HepG2 (cell line): ENCODE results near the gene LRRIQ4. TPM values are rescaled to one million over a fixed set of nuclear protein-coding genes. Genes with fewer than 3 reads are reported as not detected.

Experiments
- GTF3A ChIP-seq: sonication (generic); formaldehyde crosslinking; conservative IDR thresholded peaks from 2 replicates; pipeline ENCODE4 v1.4.0; 2020; ENCODE audit warnings: mild to moderate bottlenecking, missing genetic modification reagents
- HNRNPL ChIP-seq: fragments of 200-400 bp; formaldehyde crosslinking; IDR thresholded peaks from 2 replicates; pipeline ENCODE4 v1.6.1; 2017; ENCODE audit warnings: mild to moderate bottlenecking, low read depth, low read length
- JUNB ChIP-seq: sonication (generic); formaldehyde crosslinking; IDR thresholded peaks from 2 replicates; pipeline ENCODE4 v1.8.0; 2022; ENCODE audit warnings: missing genetic modification reagents, mild to moderate bottlenecking, borderline replicate concordance
- KDM4B ChIP-seq: sonication (generic); formaldehyde crosslinking; IDR thresholded peaks from 2 replicates; pipeline ENCODE4 v1.4.0; 2020; ENCODE audit warnings: missing genetic modification reagents
- NFE2L1 ChIP-seq: sonication (generic); formaldehyde crosslinking; IDR thresholded peaks from 2 replicates; pipeline ENCODE4 v1.4.0; 2020; ENCODE audit warnings: missing genetic modification reagents, mild to moderate bottlenecking, borderline replicate concordance
- SMC3 ChIP-seq: IDR thresholded peaks from 2 replicates; pipeline ENCODE4 v1.6.1; 2011; ENCODE audit warnings: low read length, improper control_type of control experiment
- TEF ChIP-seq: sonication (generic); formaldehyde crosslinking; IDR thresholded peaks from 2 replicates; pipeline ENCODE4 v1.5.0; 2020; ENCODE audit warnings: missing genetic modification reagents
- ZFP36L1 ChIP-seq: sonication (generic); formaldehyde crosslinking; IDR thresholded peaks from 2 replicates; pipeline ENCODE4 v1.8.0; 2022; ENCODE audit warnings: mild to moderate bottlenecking, missing genetic modification reagents, moderate library complexity
- polyA plus RNA-seq, 8 experiments: library from polyadenylated mRNA; depleted of rRNA in 3 of 8; stranded (reverse) in 7 of 8; unstranded in 1 of 8; fragments of >200 nt; fragmentation: Illumina TruSeq in 4 of 8; extraction: Trizol in 4 of 8; gene quantifications; 2 replicates each; pipeline versions ENCODE4 v1.2.1 to v1.2.3, GENCODE V29; 2011 to 2016; ENCODE audit warnings: low read depth in 4 of 8, missing spikeins in 1 of 8, mixed read lengths in 1 of 8; ENCODE audit not compliant: insufficient read depth in 1 of 8
- total RNA-seq, 5 experiments: library from RNA; depleted of rRNA; stranded (reverse); fragments of >200 nt; fragmentation: Illumina TruSeq; extraction: Trizol; gene quantifications; 2 replicates each; pipeline ENCODE4 v1.2.3, GENCODE V29; 2016; ENCODE audit warnings: low read depth in 1 of 5
- TF ChIP-seq, protein P1 (sequence below): sonication (generic); formaldehyde crosslinking; IDR thresholded peaks from 2 replicates; pipeline ENCODE4 v1.8.1; 2023; ENCODE audit warnings: mild to moderate bottlenecking, inconsistent platforms, moderate library complexity, missing genetic modification reagents, borderline replicate concordance
- TF ChIP-seq, protein P2 (sequence below): IDR thresholded peaks from 2 replicates; pipeline ENCODE4 v1.6.1; 2016; ENCODE audit warnings: missing biosample characterization, missing genetic modification reagents, low read depth

The LRRIQ4 gene
- total and polyA plus RNA-seq, 2 of the 13 experiments (the other 11 are each of a cell fraction or from before 2014, with no cell fraction given) = not detected

GRCh38 chr3:169835533-169835932 is 22.9 kb downstream of the LRRIQ4 start (continued):
- TF ChIP-seq, protein P1, sequence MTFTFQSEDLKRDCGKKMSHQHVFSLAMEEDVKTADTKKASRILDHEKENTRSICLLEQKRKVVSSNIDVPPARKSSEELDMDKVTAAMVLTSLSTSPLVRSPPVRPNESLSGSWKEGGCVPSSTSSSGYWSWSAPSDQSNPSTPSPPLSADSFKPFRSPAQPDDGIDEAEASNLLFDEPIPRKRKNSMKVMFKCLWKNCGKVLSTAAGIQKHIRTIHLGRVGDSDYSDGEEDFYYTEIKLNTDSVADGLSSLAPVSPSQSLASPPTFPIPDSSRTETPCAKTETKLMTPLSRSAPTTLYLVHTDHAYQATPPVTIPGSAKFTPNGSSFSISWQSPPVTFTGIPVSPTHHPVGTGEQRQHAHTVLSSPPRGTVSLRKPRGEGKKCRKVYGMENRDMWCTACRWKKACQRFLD (CRISPR knock-in tag) = no peak
- TF ChIP-seq, protein P2, sequence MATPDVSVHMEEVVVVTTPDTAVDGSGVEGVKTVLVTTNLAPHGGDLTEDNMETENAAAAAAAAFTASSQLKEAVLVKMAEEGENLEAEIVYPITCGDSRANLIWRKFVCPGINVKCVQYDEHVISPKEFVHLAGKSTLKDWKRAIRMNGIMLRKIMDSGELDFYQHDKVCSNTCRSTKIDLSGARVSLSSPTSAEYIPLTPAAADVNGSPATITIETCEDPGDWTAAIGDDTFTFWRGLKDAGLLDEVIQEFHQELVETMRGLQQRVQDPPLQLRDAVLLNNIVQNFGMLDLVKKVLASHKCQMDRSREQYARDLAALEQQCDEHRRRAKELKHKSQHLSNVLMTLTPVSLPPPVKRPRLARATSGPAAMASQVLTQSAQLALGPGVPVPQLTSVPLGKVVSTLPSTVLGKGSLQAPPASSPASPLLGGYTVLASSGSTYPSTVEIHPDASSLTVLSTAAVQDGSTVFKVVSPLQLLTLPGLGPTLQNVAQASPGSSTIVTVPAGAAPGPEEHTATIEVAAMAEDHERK = no peak
- TF ChIP-seq JUNB (CRISPR knock-in tag) (no peak), HNRNPL (no peak), SMC3 (no peak), GTF3A (CRISPR knock-in tag) (no peak), KDM4B (CRISPR knock-in tag) (no peak), TEF (CRISPR knock-in tag) (no peak), ZFP36L1 (CRISPR knock-in tag) (no peak), NFE2L1 (no peak)
